NCI-H1694 treated with DMSO at 0.1 percent for 48 hours (cell line): ENCODE measurements around the gene SNED1.

Experiments
- DNase-seq: peaks from one replicate; lab custom pipeline; 2025; lab: John Stamatoyannopoulos, UW

Gene SNED1

DNA sequence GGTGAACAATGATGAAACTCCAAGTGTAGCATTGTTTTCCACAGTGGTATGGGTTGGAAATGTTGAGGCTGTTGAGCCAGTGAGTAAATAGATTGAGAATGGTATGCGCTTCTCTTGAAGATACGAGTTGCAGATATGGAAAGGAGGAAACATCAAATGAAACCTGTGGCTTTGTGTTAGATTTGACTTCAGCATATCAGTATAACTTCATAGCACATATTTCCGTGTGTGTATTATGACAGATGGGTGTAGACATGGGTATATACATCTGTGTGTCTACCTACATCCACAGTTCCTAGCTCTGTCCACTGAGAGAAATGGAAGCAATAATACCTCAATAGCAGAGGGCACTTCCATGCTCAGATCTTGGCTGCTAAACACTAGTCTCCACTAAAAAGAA lies 8.0 kb downstream of the SNED1 start:
- no peak for DNase-seq

DNA sequence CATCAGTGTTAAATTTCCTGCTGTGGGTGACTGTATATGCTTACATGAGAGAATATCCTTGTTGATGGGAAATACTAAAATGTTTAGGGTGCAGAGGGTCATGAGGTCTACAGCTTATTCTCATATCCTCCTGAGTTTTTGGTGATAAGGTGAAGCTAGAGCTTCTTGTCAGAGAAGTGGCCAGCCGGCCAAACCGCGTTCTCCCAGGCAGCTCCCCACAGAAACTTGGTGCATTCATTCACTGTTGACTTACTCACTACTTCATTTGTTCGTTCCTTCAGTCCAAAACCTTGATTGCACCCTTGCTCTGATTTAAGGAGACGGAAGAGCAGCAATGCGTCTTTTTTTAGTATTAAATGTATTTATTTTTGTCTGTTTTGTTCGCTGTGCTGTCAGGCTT lies 8.7 kb downstream of the SNED1 start:
- no peak for DNase-seq

DNA sequence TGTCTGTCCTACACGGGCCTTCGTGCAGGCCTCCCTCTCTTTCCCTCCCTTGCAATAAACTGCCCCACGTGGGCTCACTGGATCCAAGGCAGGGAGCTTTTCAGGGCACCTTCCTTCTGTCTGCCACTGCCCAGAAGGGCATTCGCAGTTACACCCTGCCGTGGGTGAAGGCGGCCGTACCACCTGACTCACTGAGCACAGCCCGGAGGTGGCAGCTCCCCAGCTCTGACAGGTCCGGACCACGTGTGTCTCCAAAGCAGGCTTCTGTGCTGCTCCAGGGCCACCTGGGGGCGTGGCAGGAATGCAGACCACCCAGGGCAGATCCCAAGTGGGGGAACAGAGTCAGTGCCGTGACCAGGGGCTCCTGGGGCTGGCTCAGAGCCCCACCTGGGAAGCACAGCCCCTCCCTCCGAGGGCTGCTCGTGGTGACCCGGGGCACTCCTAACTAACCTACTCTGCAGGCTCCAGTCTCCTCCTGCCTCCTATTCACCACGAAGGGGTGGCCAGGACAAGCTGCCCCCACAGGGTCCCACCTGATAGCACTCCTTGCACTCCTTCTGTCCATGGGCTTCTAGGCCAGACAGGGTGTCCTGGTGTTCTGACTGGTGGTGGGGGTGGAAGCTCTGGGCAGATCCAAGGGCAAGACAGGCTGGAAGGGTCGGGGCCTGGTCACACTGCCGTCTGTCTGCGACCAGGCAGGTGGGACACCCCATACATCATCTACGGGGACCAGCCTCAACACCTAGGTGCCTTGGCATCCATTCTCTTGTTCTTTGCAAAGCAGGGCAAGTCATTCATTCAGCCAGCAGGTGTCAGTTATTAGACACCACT lies 9.7 kb downstream of the SNED1 start:
- no peak for DNase-seq

DNA sequence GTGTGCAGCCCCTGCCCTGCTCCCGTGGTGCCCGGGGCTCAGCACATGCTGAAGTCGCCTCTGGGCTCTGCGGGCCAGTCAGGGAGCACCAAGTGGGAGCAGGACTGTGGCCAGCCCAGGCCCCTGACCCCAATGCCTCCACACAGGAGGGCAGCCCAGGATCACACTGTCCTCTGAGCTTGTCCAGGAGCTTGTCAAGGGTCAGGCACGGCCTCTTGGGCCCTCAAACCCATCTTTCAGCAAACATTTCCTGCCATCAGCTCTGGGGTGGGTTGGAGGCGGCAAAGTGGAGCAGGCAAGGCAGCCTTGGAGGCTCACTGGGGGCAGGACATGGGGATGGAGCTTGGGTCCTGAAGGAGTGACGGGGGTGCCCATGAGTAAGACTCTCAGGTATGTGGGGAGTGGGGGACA lies 10.3 kb downstream of the SNED1 start:
- no peak for DNase-seq

DNA sequence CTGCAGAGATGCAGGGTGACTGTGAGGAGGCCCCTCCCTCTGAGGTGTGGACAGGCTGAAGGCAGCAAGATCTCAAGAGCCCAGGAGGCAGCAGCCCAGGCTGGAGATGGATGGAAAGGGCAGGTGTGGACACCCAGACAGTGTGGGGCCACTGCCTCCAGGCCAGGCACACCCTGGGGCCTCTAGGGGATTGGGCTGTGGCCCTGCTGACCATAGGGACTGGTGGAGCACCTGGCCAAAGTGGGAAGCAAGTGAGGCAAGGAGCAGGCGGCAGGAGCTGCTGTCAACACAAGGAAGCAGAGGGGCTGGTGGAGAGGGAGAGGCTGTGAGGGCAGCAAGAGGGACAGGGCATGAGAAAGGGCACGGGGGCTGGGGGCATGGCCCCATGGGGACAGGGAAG lies 10.8 kb downstream of the SNED1 start:
- DNase-seq = no peak

- DNase-seq = no peak
These were observed 11.4 kb downstream of the SNED1 start for GRCh38 chr2:241009601-241010530.

- DNase-seq = no peak
These were observed 12.3 kb downstream of the SNED1 start for GRCh38 chr2:241010531-241011295.

- DNase-seq = no peak
These were observed 12.8 kb downstream of the SNED1 start for GRCh38 chr2:241011296-241011600.

DNA sequence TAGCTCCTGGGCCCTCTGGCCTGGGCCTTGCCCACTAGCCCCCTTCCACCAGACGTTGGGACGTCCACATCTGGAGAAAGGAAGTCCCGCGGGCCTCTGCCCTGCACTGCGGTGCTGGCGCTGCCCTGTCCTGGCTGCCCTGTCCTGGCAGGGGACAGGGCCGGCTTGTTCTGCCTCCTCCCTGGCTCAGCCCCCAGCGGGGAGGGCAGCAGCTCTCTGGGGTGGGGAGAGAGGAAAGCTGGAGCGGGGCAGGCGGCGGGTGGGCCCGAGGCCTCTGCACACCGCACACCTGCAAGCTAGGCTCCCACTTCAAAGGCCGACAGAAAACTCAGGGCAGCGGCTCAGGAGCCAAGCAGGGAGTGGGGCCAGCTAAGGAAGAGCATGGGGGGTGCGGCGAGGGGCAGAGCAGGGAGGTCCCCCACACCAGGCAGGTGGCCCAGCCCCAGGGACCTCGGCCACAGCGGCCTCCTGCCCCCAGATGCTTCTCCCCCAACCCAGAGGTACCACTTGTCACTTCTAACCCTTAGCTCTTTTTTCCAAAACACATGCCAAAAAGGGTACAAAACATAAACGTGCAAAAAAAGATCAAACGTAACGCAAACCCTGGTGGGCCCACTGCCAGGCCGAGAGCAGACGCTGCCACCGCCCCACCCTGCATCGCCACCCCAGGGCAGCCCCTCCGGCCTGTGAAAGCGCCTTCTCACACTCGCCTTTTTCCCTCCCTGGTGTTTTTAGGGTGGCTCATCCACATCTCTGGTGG lies 13.5 kb downstream of the SNED1 start:
- DNase-seq = no peak

DNA sequence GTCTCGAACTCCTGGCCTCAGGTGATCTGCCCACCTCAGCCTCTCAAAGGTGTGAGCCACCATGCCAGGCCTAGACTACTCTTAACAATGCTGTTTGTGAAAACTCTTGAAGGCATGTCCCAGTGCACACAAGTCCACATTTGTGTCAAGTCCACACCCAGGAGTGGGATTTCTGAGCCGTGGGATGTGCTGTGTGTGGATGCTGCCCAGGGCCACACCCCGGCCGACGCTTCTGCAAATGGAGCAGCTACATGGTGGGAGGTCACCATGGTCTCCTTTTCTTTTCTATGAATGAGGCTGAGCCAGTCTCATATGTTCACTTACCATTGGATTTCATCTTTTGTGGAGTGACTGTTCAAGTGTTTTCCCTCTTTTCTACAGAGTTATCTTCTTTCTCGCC lies 15.8 kb downstream of the SNED1 start:
- DNase-seq = no peak

DNA sequence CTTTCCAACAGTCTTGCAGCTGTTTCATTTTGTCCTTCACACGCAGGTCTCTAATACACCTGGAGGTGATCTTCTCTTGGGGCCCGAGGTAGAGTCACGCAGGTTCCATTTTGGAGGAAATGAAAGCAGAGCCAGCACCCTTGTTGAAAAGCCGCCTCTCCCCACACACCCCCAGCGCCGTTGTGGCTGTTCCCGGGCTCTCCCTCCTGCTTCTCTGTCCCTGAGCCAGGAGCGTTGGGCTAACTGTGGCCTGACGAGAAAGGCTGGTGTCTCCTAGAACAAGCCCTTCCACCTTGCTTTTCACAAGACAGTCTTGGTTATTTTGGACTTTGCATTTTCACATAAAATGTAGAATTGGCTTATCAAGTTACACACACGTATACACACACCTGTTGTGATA lies 16.3 kb downstream of the SNED1 start:
- DNase-seq = no peak

- no peak for DNase-seq
These were observed 17.0 kb downstream of the SNED1 start for GRCh38 chr2:241015439-241015838.

- DNase-seq = no peak
These were observed 19.0 kb downstream of the SNED1 start for GRCh38 chr2:241017228-241017940.

GRCh38 chr2:241018051-241018891 lies 19.9 kb downstream of the SNED1 start:
- no peak for DNase-seq

DNA sequence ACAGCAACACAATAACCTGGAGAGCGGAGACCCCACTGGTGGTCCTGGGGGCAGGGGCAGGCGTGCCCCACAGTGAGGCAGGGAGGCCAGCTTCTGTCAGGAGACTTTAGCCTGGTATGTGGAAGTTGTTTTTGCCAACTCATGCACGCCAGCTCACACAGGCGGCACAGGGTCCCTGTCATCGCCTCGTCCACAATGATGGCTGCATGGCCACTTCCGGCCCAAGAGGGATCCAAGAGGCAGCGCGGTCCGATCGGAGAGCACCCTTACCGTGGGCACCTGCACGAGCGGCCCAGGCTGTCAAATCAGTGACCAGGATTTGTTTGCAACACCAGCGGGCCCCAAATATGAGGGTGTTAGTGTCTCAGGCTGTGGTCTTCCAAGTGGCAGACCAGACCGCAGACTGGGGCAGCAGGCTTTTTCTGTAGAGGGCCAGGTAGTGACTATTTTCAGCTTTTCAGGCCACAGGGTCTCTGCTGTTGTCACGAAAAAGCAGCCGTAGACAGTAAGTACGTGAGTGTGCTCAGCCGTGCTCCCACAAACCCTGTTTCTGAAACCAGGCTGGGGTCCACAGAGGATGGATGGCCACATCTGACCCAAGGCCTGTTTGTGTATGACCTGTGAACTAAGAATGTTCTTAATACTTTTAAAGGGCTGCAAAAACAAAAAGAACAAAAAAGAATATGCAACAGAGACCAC lies 21.2 kb downstream of the SNED1 start:
- no peak for DNase-seq

GRCh38 chr2:241020201-241020600 lies 21.8 kb downstream of the SNED1 start:
- no peak for DNase-seq

DNA sequence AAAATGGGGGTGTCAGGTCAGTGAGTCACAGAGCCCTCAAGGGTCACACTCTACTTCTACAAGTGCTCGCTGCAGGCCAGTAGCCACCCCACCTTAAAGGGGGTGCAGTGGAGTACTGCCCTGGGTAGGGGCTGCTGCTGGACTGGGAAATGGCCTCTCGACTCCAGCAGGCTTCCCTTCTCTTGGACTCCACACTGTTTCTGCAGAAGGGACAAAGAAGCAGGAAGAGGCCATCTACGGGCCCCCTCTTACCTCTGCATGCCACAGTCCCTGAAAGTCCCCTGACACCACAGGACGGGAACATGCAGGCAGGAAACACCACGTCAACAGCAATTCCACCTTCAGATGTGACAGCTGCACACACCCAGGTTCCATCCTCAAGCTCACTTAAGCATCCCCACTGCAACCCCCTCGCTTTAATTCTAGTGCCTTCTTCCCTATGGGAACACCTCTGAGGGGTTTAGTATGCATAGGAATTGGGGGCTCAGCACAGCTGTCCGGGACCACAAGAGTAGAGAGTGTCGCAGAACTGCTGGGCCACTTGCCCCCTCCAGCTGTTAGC lies 22.3 kb downstream of the SNED1 start:
- no peak for DNase-seq

- no peak for DNase-seq
These were observed 27.2 kb downstream of the SNED1 start for GRCh38 chr2:241025639-241026038.
